GM06990 (cell line): Measurements from ENCODE around the gene PALB2.

Experiments
- DNase-seq: peaks from one replicate; pipeline ENCODE4 v3.0.0-alpha.2; 2011; ENCODE audit not compliant: insufficient read length; ENCODE audit errors: extremely low read depth
- H3K27me3 ChIP-seq: replicated peaks from 2 replicates; pipeline ENCODE4 v1.6.0; 2011; ENCODE audit warnings: low read length; ENCODE audit not compliant: control insufficient read depth, insufficient read depth
- H3K36me3 ChIP-seq: 2 replicates; pipeline ENCODE4 v1.5.1; 2011; ENCODE audit warnings: low read length; ENCODE audit not compliant: control insufficient read depth, insufficient read depth
- H3K4me3 ChIP-seq: replicated peaks from 2 replicates; pipeline ENCODE4 v1.5.1; 2011; ENCODE audit warnings: low read depth, mild to moderate bottlenecking, control low read depth, low read length
- CTCF ChIP-seq: IDR thresholded peaks from 2 replicates; pipeline ENCODE4 v1.5.1; 2011; ENCODE audit warnings: low read length, control low read depth, mild to moderate bottlenecking, inconsistent platforms; ENCODE audit not compliant: insufficient read depth, poor library complexity, severe bottlenecking

The PALB2 gene

GRCh38 chr16:23581764-23582163, 59.3 kb downstream of the PALB2 start:
- Histone ChIP-seq H3K4me3 (no peak overlapping the region), H3K36me3 (peaks cover 12% of the 10 kb centered on the region), H3K27me3 (no peaks in the 10 kb centered on the region)
- DNase-seq: no peak
- no peak for TF ChIP-seq CTCF

GRCh38 chr16:23580391-23580790, 60.7 kb downstream of the PALB2 start:
- DNase-seq: no peak
- no peaks in the 10 kb centered on the region for H3K27me3 ChIP-seq
- peaks cover 10% of the 10 kb centered on the region for H3K36me3 ChIP-seq
- TF ChIP-seq CTCF: no peak
- H3K4me3 ChIP-seq: no peak overlapping the region

- Histone ChIP-seq H3K4me3 (no peak overlapping the region), H3K36me3 (peaks cover 8% of the 10 kb centered on the region), H3K27me3 (no peaks in the 10 kb centered on the region)
- TF ChIP-seq CTCF: no peak
- DNase-seq: no peak
Observed at GRCh38 chr16:23579371-23579770, 61.7 kb downstream of the PALB2 start.

GRCh38 chr16:23578101-23578830, 62.8 kb downstream of the PALB2 start:
- H3K36me3 ChIP-seq: peaks cover 10% of the 10 kb centered on the region
- no peak overlapping the region for H3K4me3 ChIP-seq
- DNase-seq: no peak
- no peak for TF ChIP-seq CTCF
- no peaks in the 10 kb centered on the region for H3K27me3 ChIP-seq

- Histone ChIP-seq H3K27me3 (no peaks in the 10 kb centered on the region), H3K4me3 (no peak overlapping the region), H3K36me3 (peaks cover 12% of the 10 kb centered on the region)
- DNase-seq: no peak
- TF ChIP-seq CTCF: no peak
Observed at GRCh38 chr16:23577493-23577892, 63.6 kb downstream of the PALB2 start.

GRCh38 chr16:23575834-23576233, 65.3 kb downstream of the PALB2 start:
- DNase-seq: no peak
- peaks cover 18% of the 10 kb centered on the region for H3K36me3 ChIP-seq
- H3K4me3 ChIP-seq: no peak overlapping the region
- H3K27me3 ChIP-seq: no peaks in the 10 kb centered on the region
- TF ChIP-seq CTCF: no peak
